Astrocyte of the hippocampus (primary cell): Measurements from ENCODE around the gene DLG2.
"Not testable (repeated sequence)": the region's sequence is repeated elsewhere in the genome, so short reads cannot be mapped to it uniquely, and the experiment has no call there.

Experiments
- DNase-seq: peaks from one replicate; pipeline ENCODE4 v3.0.0; 2011; ENCODE audit warnings: low read depth, low spot score

Gene DLG2

GRCh38 chr11:85318573-85318972, 308.6 kb downstream of the DLG2 start:
- DNase-seq: no peak

- DNase-seq: no peak
These were observed 310.2 kb downstream of the DLG2 start for GRCh38 chr11:85316967-85317366.

GRCh38 chr11:85313741-85314140, 313.4 kb downstream of the DLG2 start:
- no peak for DNase-seq

GRCh38 chr11:85310479-85310878, 316.7 kb downstream of the DLG2 start:
- DNase-seq: no peak

- peak; percentile 14 for DNase-seq
These were observed 319.8 kb downstream of the DLG2 start for GRCh38 chr11:85307366-85307765.

GRCh38 chr11:85301895-85302678, 325.1 kb downstream of the DLG2 start:
- DNase-seq: no peak

GRCh38 chr11:85299258-85299942, 327.7 kb downstream of the DLG2 start:
- peak; percentile 29 for DNase-seq

- DNase-seq: no peak
These were observed 331.4 kb downstream of the DLG2 start for GRCh38 chr11:85295694-85296271.

GRCh38 chr11:85281550-85281949, 345.6 kb downstream of the DLG2 start:
- no peak for DNase-seq

- DNase-seq: no peak
These were observed 347.9 kb downstream of the DLG2 start for GRCh38 chr11:85279267-85279666.

- DNase-seq: no peak
These were observed 349.5 kb downstream of the DLG2 start for GRCh38 chr11:85277693-85278092.

GRCh38 chr11:85276332-85276731, 350.8 kb downstream of the DLG2 start:
- no peak for DNase-seq

GRCh38 chr11:85270315-85270714, 356.8 kb downstream of the DLG2 start:
- not testable (repeated sequence) for DNase-seq

- peak; percentile 18 for DNase-seq
These were observed 358.0 kb downstream of the DLG2 start for GRCh38 chr11:85269109-85269508.

- DNase-seq: no peak
These were observed 360.5 kb downstream of the DLG2 start for GRCh38 chr11:85266646-85267045.

GRCh38 chr11:85263328-85263727, 363.8 kb downstream of the DLG2 start:
- no peak for DNase-seq

- DNase-seq: no peak
These were observed 369.3 kb downstream of the DLG2 start for GRCh38 chr11:85257837-85258236.

- DNase-seq: no peak
These were observed 370.7 kb downstream of the DLG2 start for GRCh38 chr11:85256433-85256832.

- DNase-seq: no peak
These were observed 377.7 kb downstream of the DLG2 start for GRCh38 chr11:85249482-85249881.

- no peak for DNase-seq
These were observed 379.3 kb downstream of the DLG2 start for GRCh38 chr11:85247797-85248196.

- DNase-seq: no peak
These were observed 388.2 kb downstream of the DLG2 start for GRCh38 chr11:85238906-85239305.

GRCh38 chr11:85238038-85238437, 389.1 kb downstream of the DLG2 start:
- not testable (repeated sequence) for DNase-seq

GRCh38 chr11:85236211-85236610, 390.9 kb downstream of the DLG2 start:
- DNase-seq: no peak
